IMR-90 (cell line): Measurements from ENCODE around the gene FOXN3.

ENCODE experiments used
- BHLHE40 ChIP-seq: fragments of 150-350 bp; IDR thresholded peaks from 2 replicates; pipeline ENCODE4 v1.6.1; 2016; ENCODE audit warnings: mild to moderate bottlenecking, low read depth, low read length
- CEBPB ChIP-seq: IDR thresholded peaks from 2 replicates; pipeline ENCODE4 v1.6.1; 2012; ENCODE audit warnings: low read depth, low read length, improper control_type of control experiment
- CHD1 ChIP-seq: IDR thresholded peaks from 2 replicates; pipeline ENCODE4 v1.6.1; 2012; ENCODE audit warnings: low read depth, low read length, improper control_type of control experiment
- MAFK ChIP-seq: IDR thresholded peaks from 2 replicates; pipeline ENCODE4 v1.6.1; 2012; ENCODE audit warnings: low read depth, low read length, improper control_type of control experiment
- POLR2A ChIP-seq: IDR thresholded peaks from 2 replicates; pipeline ENCODE4 v1.6.1; 2012; ENCODE audit warnings: mild to moderate bottlenecking, low read depth, low read length
- RFX5 ChIP-seq: IDR thresholded peaks from 2 replicates; pipeline ENCODE4 v1.8.0; 2012; ENCODE audit warnings: low read depth, mild to moderate bottlenecking, low read length, moderate library complexity
- SMC3 ChIP-seq: fragments of 150-350 bp; IDR thresholded peaks from 2 replicates; pipeline ENCODE4 v1.6.1; 2016; ENCODE audit warnings: low read depth, mild to moderate bottlenecking, antibody characterized with exemption, low read length, moderate library complexity
- TF ChIP-seq, protein P1 (sequence below): conservative IDR thresholded peaks from 2 replicates; pipeline ENCODE4 v1.5.1; 2012; ENCODE audit warnings: mild to moderate bottlenecking, low read depth, low read length, improper control_type of control experiment
- TF ChIP-seq, protein P2 (sequence below): fragments of 150-350 bp; IDR thresholded peaks from 2 replicates; pipeline ENCODE4 v1.6.1; 2016; ENCODE audit warnings: low read depth, mild to moderate bottlenecking, low read length, moderate library complexity, borderline replicate concordance
- TF ChIP-seq, protein P3 (sequence below): fragments of 150-350 bp; IDR thresholded peaks from 2 replicates; pipeline ENCODE4 v1.6.1; 2017; ENCODE audit warnings: mild to moderate bottlenecking, antibody characterized with exemption, low read length, low read depth

DNA sequence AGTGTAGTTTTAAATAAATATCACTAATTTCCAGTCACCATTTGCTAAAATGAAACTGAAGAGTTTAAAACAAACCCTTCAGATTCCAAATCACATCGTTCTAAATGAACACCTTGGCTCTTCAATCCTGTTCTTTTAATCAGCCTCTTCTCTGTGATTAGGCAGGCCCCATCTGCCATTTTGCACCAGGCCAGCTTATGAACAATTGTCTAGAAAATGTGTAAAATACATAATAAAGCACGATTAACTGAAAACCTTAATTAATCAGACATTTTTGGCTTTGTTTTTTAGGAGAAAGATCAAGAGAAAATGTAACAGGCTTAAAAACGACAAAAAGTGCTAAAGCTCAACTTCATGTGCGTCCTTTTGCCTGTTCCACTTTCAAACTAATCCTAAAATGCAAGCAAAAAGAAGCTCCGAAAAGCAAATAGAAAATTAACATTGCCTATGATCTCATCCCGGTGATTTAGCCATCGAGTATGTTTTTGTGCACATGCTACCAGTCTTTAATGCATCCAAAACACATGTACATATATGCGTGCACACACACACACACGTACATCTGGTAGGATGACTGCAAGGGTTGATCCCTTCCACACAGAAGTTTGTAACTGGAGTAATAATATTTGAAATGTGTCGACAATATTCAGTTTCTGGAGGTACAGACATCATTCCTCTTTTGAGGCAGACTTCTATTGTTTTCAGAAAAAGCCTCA lies 288.6 kb downstream of the FOXN3 start:
- TF ChIP-seq CHD1 = no peak
- no peak for TF ChIP-seq SMC3
- TF ChIP-seq, protein P1, sequence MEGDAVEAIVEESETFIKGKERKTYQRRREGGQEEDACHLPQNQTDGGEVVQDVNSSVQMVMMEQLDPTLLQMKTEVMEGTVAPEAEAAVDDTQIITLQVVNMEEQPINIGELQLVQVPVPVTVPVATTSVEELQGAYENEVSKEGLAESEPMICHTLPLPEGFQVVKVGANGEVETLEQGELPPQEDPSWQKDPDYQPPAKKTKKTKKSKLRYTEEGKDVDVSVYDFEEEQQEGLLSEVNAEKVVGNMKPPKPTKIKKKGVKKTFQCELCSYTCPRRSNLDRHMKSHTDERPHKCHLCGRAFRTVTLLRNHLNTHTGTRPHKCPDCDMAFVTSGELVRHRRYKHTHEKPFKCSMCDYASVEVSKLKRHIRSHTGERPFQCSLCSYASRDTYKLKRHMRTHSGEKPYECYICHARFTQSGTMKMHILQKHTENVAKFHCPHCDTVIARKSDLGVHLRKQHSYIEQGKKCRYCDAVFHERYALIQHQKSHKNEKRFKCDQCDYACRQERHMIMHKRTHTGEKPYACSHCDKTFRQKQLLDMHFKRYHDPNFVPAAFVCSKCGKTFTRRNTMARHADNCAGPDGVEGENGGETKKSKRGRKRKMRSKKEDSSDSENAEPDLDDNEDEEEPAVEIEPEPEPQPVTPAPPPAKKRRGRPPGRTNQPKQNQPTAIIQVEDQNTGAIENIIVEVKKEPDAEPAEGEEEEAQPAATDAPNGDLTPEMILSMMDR = no peak
- TF ChIP-seq BHLHE40 = no peak
- TF ChIP-seq RFX5 = no peak
- TF ChIP-seq POLR2A = no peak
- TF ChIP-seq, protein P2, sequence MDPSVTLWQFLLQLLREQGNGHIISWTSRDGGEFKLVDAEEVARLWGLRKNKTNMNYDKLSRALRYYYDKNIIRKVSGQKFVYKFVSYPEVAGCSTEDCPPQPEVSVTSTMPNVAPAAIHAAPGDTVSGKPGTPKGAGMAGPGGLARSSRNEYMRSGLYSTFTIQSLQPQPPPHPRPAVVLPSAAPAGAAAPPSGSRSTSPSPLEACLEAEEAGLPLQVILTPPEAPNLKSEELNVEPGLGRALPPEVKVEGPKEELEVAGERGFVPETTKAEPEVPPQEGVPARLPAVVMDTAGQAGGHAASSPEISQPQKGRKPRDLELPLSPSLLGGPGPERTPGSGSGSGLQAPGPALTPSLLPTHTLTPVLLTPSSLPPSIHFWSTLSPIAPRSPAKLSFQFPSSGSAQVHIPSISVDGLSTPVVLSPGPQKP = no peak
- TF ChIP-seq, protein P3, sequence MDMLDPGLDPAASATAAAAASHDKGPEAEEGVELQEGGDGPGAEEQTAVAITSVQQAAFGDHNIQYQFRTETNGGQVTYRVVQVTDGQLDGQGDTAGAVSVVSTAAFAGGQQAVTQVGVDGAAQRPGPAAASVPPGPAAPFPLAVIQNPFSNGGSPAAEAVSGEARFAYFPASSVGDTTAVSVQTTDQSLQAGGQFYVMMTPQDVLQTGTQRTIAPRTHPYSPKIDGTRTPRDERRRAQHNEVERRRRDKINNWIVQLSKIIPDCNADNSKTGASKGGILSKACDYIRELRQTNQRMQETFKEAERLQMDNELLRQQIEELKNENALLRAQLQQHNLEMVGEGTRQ = no peak
- no peak for TF ChIP-seq MAFK
- no peak for TF ChIP-seq CEBPB
